KMS-11 (cell line): Measurements from ENCODE around the gene RNF121.
A peak's percentile ranks its signal among the peaks of the same experiment; 100 is the strongest.

Experiments used
- H2AFZ ChIP-seq: fragments of 200-600 bp; sonication (generic); 2 replicates; pipeline ENCODE4 v1.6.1; 2016; ENCODE audit warnings: antibody characterized with exemption, mixed run types, low read depth
- H3K27ac ChIP-seq: fragments of 200-600 bp; sonication (generic); 2 replicates; pipeline ENCODE4 v1.6.1; 2016; ENCODE audit warnings: mild to moderate bottlenecking, mixed run types
- H3K27me3 ChIP-seq: fragments of 200-600 bp; sonication (generic); 2 replicates; pipeline ENCODE4 v1.6.1; 2017; ENCODE audit warnings: mild to moderate bottlenecking, low read depth, mixed run types, moderate library complexity; ENCODE audit not compliant: insufficient read depth
- H3K36me3 ChIP-seq: fragments of 200-600 bp; sonication (generic); 2 replicates; pipeline ENCODE4 v1.6.1; 2017; ENCODE audit warnings: mild to moderate bottlenecking, mixed run types; ENCODE audit not compliant: insufficient read depth
- H3K4me1 ChIP-seq: fragments of 200-600 bp; sonication (generic); 2 replicates; pipeline ENCODE4 v1.6.1; 2016; ENCODE audit warnings: mild to moderate bottlenecking, low read depth, mixed run types; ENCODE audit not compliant: poor library complexity, severe bottlenecking
- H3K4me2 ChIP-seq: fragments of 200-600 bp; sonication (generic); 2 replicates; pipeline ENCODE4 v1.7.0; 2016; ENCODE audit warnings: mild to moderate bottlenecking, mixed run types
- H3K4me3 ChIP-seq: fragments of 200-600 bp; sonication (generic); IDR thresholded peaks from 2 replicates; pipeline ENCODE4 v1.6.1; 2017; ENCODE audit warnings: low read depth, low read length, mixed read lengths; ENCODE audit not compliant: insufficient read depth
- H3K79me2 ChIP-seq: fragments of 200-600 bp; sonication (generic); 2 replicates; pipeline ENCODE4 v1.6.1; 2016; ENCODE audit warnings: low read depth, mixed run types; ENCODE audit not compliant: insufficient read depth
- H3K9ac ChIP-seq: fragments of 200-600 bp; sonication (generic); 2 replicates; pipeline ENCODE4 v1.6.1; 2016; ENCODE audit warnings: mild to moderate bottlenecking, mixed run types
- H4K20me1 ChIP-seq: fragments of 200-600 bp; sonication (generic); 2 replicates; pipeline ENCODE4 v1.6.1; 2016; ENCODE audit warnings: mild to moderate bottlenecking, mixed run types; ENCODE audit not compliant: insufficient read depth
- CTCF ChIP-seq: fragments of 200-600 bp; sonication (generic); conservative IDR thresholded peaks from 2 replicates; pipeline ENCODE4 v1.6.1; 2017; ENCODE audit warnings: low read depth, mild to moderate bottlenecking, antibody characterized with exemption, low read length, moderate library complexity, mixed read lengths

The RNF121 gene

GRCh38 chr11:72012897-72013721, 84.3 kb downstream of the RNF121 start:
- no peak for TF ChIP-seq CTCF
- Histone ChIP-seq H3K27me3 (no peaks in the 10 kb centered on the region), H3K9ac (no peak overlapping the region), H3K27ac (no peak overlapping the region), H3K4me1 (no peaks in the 10 kb centered on the region), H3K36me3 (peaks cover 11% of the 10 kb centered on the region; the same call in 1 of the 2 replicates), H3K4me3 (no peak overlapping the region), H4K20me1 (no peaks in the 10 kb centered on the region), H3K79me2 (no peaks in the 10 kb centered on the region), H3K4me2 (no peak overlapping the region), H2AFZ (no peak overlapping the region)

GRCh38 chr11:72013765-72014711, 85.2 kb downstream of the RNF121 start:
- H3K9ac ChIP-seq: no peak overlapping the region
- no peak overlapping the region for H3K4me2 ChIP-seq
- no peak for TF ChIP-seq CTCF
- no peak overlapping the region for H3K4me3 ChIP-seq
- H3K27me3 ChIP-seq: no peaks in the 10 kb centered on the region
- no peaks in the 10 kb centered on the region for H3K4me1 ChIP-seq
- peaks cover 14% of the 10 kb centered on the region; the same call in 1 of the 2 replicates for H3K36me3 ChIP-seq
- H3K79me2 ChIP-seq: no peaks in the 10 kb centered on the region
- H4K20me1 ChIP-seq: no peaks in the 10 kb centered on the region
- H3K27ac ChIP-seq: no peak overlapping the region
- no peak overlapping the region for H2AFZ ChIP-seq

- Histone ChIP-seq H3K79me2 (no peaks in the 10 kb centered on the region), H3K27ac (no peak overlapping the region), H4K20me1 (no peaks in the 10 kb centered on the region), H3K9ac (no peak overlapping the region), H3K27me3 (no peaks in the 10 kb centered on the region), H3K4me1 (no peaks in the 10 kb centered on the region), H2AFZ (no peak overlapping the region), H3K4me2 (no peak overlapping the region), H3K36me3 (peaks cover 14% of the 10 kb centered on the region; the same call in 1 of the 2 replicates), H3K4me3 (no peak overlapping the region)
- no peak for TF ChIP-seq CTCF
Measured at GRCh38 chr11:72014761-72015320, 86.0 kb downstream of the RNF121 start.

- H3K4me3 ChIP-seq: no peak overlapping the region
- H3K9ac ChIP-seq: no peak overlapping the region
- H3K27ac ChIP-seq: no peak overlapping the region
- H3K36me3 ChIP-seq: peaks cover 16% of the 10 kb centered on the region; the same call in 1 of the 2 replicates
- no peak overlapping the region for H2AFZ ChIP-seq
- no peaks in the 10 kb centered on the region for H3K4me1 ChIP-seq
- H3K4me2 ChIP-seq: no peak overlapping the region
- no peaks in the 10 kb centered on the region for H3K79me2 ChIP-seq
- H4K20me1 ChIP-seq: no peaks in the 10 kb centered on the region
- no peaks in the 10 kb centered on the region for H3K27me3 ChIP-seq
- TF ChIP-seq CTCF: peak; percentile 39
Measured at GRCh38 chr11:72015511-72016061, 86.7 kb downstream of the RNF121 start.
